GM11168 (cell line): ENCODE results near the gene GAS5.

Experiments
- in situ Hi-C: fragments of 300-500 bp; cut with MboI; formaldehyde crosslinking; loops from one replicate; pipeline ENCODE4 v1.12.0; 2022; ENCODE audit warnings: low sequenced_read_pairs; ENCODE audit not compliant: unreplicated experiment

GAS5 gene

DNA sequence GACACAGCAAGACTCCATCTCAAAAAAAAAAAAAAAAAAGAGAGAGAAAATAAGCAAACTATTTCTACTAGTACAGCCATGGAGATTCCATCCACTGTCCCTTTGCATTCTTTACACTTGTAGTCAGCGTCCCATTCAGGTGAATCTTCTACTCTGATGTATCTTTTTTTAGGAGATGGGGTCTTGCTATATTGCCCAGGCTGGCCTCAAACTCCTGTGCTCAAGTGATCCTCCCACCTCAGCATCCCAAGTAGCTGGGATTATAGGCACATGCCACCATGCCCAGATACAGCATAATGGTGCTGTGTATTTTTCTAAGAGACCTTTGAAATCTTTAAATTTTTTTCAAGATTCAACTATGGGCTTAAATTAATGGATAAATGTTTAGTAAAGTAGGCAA lies 35.0 kb downstream of the GAS5 start:
- in situ Hi-C loops = no loop called here

DNA sequence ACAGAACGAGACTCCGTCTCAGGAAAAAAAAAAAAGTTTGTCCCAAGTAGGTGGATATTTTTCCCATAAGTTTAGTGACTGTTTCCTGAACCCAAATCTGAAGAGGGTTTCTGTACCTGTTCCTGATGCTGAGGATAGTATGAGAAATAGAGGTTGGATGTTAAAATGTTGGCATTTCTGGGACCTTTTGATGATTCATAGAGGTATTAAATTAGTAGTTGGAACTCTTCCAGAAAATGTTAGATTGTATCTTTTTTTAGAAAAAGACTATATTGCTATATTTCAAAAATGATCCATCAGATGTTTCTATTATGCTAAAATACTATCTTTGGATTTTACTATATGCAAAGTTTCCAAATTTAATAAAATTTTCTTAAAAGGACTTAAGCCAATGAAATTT lies 40.2 kb downstream of the GAS5 start:
- in situ Hi-C loops = no loop called here

DNA sequence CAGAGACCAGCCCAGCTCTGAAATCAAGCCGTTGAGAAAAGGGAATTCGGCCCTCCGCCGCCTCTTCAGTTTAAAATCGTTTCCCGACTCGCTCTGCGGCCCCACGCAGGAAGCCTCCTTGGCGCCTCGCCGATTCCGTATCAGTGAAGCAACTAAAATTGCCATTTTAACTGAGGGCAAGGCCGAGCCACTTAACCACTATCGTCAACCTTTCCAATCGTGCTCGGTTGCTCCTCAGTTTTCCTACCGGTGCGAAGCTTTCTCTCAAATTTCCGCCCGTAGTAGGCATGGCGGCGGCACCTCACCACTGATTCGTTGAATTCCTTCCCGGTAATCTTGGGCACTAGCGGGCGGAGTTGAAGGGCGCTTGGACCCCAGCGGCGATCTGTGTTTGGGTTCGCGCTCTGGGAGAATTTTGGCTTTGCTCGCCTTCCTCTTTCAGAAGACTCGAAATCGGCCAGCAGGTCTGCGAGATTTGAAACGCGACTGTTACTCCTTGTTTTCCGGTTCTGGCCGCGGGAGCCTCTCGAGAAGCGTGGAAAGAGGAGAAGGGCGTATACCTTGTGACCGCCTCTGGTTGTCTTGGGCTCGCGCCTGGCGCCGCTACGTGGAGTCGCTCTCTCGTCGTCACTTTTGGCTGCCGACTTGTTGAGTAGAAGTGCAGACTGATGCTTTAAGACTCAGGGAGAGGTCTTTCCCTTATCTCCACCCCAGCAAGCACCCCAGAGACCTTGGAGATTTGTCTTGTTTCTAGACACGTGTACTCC lies 43.3 kb downstream of the GAS5 start, which contains the start of the genes CENPL and DARS2:
Gene CENPL (minus strand): TSS at position 569 of the 767 bp plus-strand sequence. CDS start 13,584 bp downstream, outside the sequence.
Gene DARS2 (plus strand): TSS at position 359 of the 767 bp plus-strand sequence. CDS start 557 bp downstream, outside the sequence.
- in situ Hi-C loops = loop anchor here (25.0 kb wide), 1 partner anchor 1087 kb away; no protein-coding TSS in a partner anchor

DNA sequence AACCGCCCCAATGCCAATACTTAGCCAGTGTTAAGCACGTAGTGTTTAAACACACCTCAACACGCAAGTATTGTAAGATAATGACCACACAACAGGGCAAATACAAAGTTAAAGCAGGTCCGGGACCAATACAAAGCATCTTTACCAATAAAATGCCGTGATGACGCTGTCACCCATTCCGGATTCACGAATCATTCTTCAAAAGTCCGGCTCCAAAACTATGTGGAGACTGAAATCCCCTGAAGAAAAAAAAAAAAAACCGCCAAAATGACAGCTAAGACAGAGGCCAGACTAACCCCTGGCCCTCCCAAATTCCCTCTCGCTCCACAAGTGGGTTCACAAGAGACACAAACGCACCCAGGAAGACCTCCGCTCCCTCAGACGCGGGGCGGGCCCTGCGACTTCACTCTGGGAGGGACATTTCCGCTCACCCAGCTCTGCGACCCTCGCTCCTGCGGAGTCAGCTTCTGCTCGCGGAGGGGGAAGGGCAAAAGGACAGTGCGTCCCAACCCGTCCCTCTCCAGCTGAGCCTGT lies 43.9 kb downstream of the GAS5 start:
- in situ Hi-C loops = loop anchor here (25.0 kb wide), 1 partner anchor 1087 kb away; no protein-coding TSS in a partner anchor

DNA sequence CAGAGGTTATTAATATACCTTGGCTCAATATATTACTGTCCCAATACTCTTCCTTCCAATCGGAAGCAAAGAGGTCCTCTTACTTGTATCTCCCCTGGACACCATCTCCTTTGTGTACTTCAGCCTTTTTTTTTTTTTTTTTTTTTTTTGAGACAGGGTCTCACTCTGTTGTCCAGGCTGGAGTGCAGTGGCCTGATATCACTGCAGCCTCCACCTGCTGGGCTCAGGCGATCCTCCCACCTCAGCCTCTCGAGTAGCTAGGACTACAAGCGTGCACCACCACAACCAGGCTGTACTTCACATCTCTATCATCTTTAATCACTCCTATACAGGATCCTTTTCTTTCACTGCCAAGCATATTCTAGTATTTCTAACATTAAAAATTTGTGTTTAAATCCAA lies 46.1 kb downstream of the GAS5 start:
- in situ Hi-C loops = loop anchor here (25.0 kb wide), 1 partner anchor 1084 kb away; no protein-coding TSS in a partner anchor

DNA sequence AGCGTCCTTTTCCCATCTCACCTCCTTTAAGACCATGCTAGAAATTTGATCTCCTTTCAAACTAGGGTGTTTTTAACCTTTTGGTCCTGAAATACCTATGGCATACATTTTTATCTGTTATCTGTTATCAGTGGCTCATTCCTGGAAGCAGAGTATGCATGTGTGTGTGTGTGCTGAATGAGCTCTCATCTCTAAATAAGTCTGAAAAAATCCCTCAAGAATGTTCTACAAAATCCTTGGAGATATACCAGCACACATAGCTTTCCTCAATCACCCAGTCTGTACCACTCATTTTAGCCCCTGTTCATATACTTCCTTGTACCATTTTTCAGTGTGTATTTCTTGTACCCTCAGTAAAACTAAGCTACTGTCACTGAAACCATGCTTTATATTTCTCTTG lies 49.3 kb downstream of the GAS5 start:
- in situ Hi-C loops = loop anchor here (25.0 kb wide), 1 partner anchor 1081 kb away; no protein-coding TSS in a partner anchor
